Karpas-422 (cell line): ENCODE results near the gene MRTFA. TPM values are rescaled to one million over a fixed set of nuclear protein-coding genes. Genes with fewer than 3 reads are reported as not detected.
A peak's percentile ranks its signal among the peaks of the same experiment; 100 is the strongest.

Experiments used
- DNase-seq: peaks from one replicate; pipeline ENCODE4 v3.0.0-alpha.2; 2015
- H2AFZ ChIP-seq: fragments of 200-600 bp; sonication (generic); 2 replicates; pipeline ENCODE4 v1.6.1; 2014; ENCODE audit warnings: antibody characterized with exemption, low read length, mixed read lengths
- H3K27ac ChIP-seq: fragments of 200-600 bp; sonication (generic); 2 replicates; pipeline ENCODE4 v1.5.1; 2014; ENCODE audit warnings: mild to moderate bottlenecking, low read length, moderate library complexity
- H3K27me3 ChIP-seq: fragments of 200-600 bp; sonication (generic); 2 replicates; pipeline ENCODE4 v1.6.1; 2014; ENCODE audit warnings: low read length, mixed read lengths
- H3K36me3 ChIP-seq: fragments of 200-600 bp; sonication (generic); 2 replicates; pipeline ENCODE4 v1.6.1; 2014; ENCODE audit warnings: low read length, mixed read lengths; ENCODE audit not compliant: insufficient read depth
- H3K4me1 ChIP-seq: fragments of 200-600 bp; sonication (generic); 2 replicates; pipeline ENCODE4 v1.6.1; 2014; ENCODE audit warnings: mild to moderate bottlenecking, low read length, mixed read lengths
- H3K4me2 ChIP-seq: fragments of 200-600 bp; sonication (generic); 2 replicates; pipeline ENCODE4 v1.6.1; 2014; ENCODE audit warnings: low read length, low read depth, mild to moderate bottlenecking; ENCODE audit not compliant: poor library complexity, severe bottlenecking
- H3K4me3 ChIP-seq: fragments of 200-600 bp; sonication (generic); 2 replicates; pipeline ENCODE4 v1.5.1; 2014; ENCODE audit warnings: mild to moderate bottlenecking, antibody characterized with exemption, low read length, mixed read lengths
- H3K79me2 ChIP-seq: fragments of 200-600 bp; sonication (generic); 2 replicates; pipeline ENCODE4 v1.6.1; 2014; ENCODE audit warnings: mild to moderate bottlenecking, low read length, mixed read lengths
- H3K9ac ChIP-seq: fragments of 200-600 bp; sonication (generic); 2 replicates; pipeline ENCODE4 v1.6.0; 2014; ENCODE audit warnings: low read length
- H3K9me2 ChIP-seq: fragments of 200-600 bp; sonication (generic), shearing (Covaris generic); replicated peaks from 2 replicates; pipeline ENCODE4 v1.6.0; 2014; ENCODE audit warnings: mild to moderate bottlenecking, low read length, moderate library complexity; ENCODE audit not compliant: insufficient read depth
- H3K9me3 ChIP-seq: fragments of 300-700, 200-600 bp; sonication (generic); 2 replicates; pipeline ENCODE4 v1.6.1; 2014; ENCODE audit warnings: low read length, mixed read lengths
- H4K20me1 ChIP-seq: fragments of 200-600 bp; sonication (generic); 2 replicates; pipeline ENCODE4 v1.6.1; 2014; ENCODE audit warnings: mild to moderate bottlenecking, antibody characterized with exemption, low read length, low read depth; ENCODE audit not compliant: insufficient read depth
- total RNA-seq: library from RNA; depleted of rRNA; stranded (reverse); fragments of >200 nt; shearing (Covaris generic); gene quantifications from 2 replicates; pipeline ENCODE4 v1.2.3, GENCODE V29; 2014; ENCODE audit warnings: low replicate concordance

The MRTFA gene
- total RNA-seq, 1 experiment from 2014 or later, result 37.2 TPM

GRCh38 chr22:40428796-40429195 lies 207.7 kb downstream of the MRTFA start:
- peaks cover 50% of the 10 kb centered on the region for H3K79me2 ChIP-seq
- H3K4me2 ChIP-seq, result no peak overlapping the region
- no peaks in the 10 kb centered on the region for H3K9me2 ChIP-seq
- H3K9me3 ChIP-seq, result no peaks in the 10 kb centered on the region
- no peaks in the 10 kb centered on the region for H4K20me1 ChIP-seq
- no peak overlapping the region for H3K9ac ChIP-seq
- peaks cover 29% of the 10 kb centered on the region for H3K4me1 ChIP-seq
- no peak for DNase-seq
- peak overlapping the region; percentile 57 for H3K27ac ChIP-seq
- H3K4me3 ChIP-seq, result no peak overlapping the region
- no peaks in the 10 kb centered on the region for H3K27me3 ChIP-seq
- peaks cover 40% of the 10 kb centered on the region for H3K36me3 ChIP-seq
- H2AFZ ChIP-seq, result no peak overlapping the region

- no peak for DNase-seq
- H3K9me3 ChIP-seq, result no peaks in the 10 kb centered on the region
- H3K9me2 ChIP-seq, result no peaks in the 10 kb centered on the region
- no peak overlapping the region for H3K9ac ChIP-seq
- peaks cover 23% of the 10 kb centered on the region; the same call in 1 of the 2 replicates for H3K36me3 ChIP-seq
- H3K4me1 ChIP-seq, result peaks cover 32% of the 10 kb centered on the region
- no peaks in the 10 kb centered on the region for H4K20me1 ChIP-seq
- peak overlapping the region; percentile 35 for H3K27ac ChIP-seq
- peaks cover 32% of the 10 kb centered on the region for H3K79me2 ChIP-seq
- H3K4me2 ChIP-seq, result no peak overlapping the region
- H3K27me3 ChIP-seq, result no peaks in the 10 kb centered on the region
- H2AFZ ChIP-seq, result no peak overlapping the region
- no peak overlapping the region for H3K4me3 ChIP-seq
Measured at GRCh38 chr22:40426594-40427333, 209.8 kb downstream of the MRTFA start.

GRCh38 chr22:40425082-40425481 lies 211.4 kb downstream of the MRTFA start:
- no peaks in the 10 kb centered on the region for H4K20me1 ChIP-seq
- no peaks in the 10 kb centered on the region for H3K27me3 ChIP-seq
- no peak overlapping the region for H3K9ac ChIP-seq
- no peaks in the 10 kb centered on the region for H3K9me2 ChIP-seq
- H3K9me3 ChIP-seq, result no peaks in the 10 kb centered on the region
- peak overlapping the region; percentile 35 for H3K27ac ChIP-seq
- DNase-seq, result no peak
- H3K4me2 ChIP-seq, result no peak overlapping the region
- peaks cover 12% of the 10 kb centered on the region; the same call in 1 of the 2 replicates for H3K36me3 ChIP-seq
- H2AFZ ChIP-seq, result no peak overlapping the region
- no peak overlapping the region for H3K4me3 ChIP-seq
- peaks cover 25% of the 10 kb centered on the region for H3K79me2 ChIP-seq
- H3K4me1 ChIP-seq, result peaks cover 29% of the 10 kb centered on the region

- H2AFZ ChIP-seq, result no peak overlapping the region
- H3K9me3 ChIP-seq, result no peaks in the 10 kb centered on the region
- H3K27me3 ChIP-seq, result no peaks in the 10 kb centered on the region
- DNase-seq, result no peak
- H3K27ac ChIP-seq, result peak overlapping the region; percentile 43; the same call in 1 of the 2 replicates
- no peak overlapping the region for H3K4me2 ChIP-seq
- no peak overlapping the region for H3K9ac ChIP-seq
- peaks cover 32% of the 10 kb centered on the region for H3K4me1 ChIP-seq
- H3K79me2 ChIP-seq, result peaks cover 19% of the 10 kb centered on the region
- H3K4me3 ChIP-seq, result no peak overlapping the region
- no peaks in the 10 kb centered on the region for H4K20me1 ChIP-seq
- no peaks in the 10 kb centered on the region for H3K9me2 ChIP-seq
- peaks cover 3% of the 10 kb centered on the region; the same call in 1 of the 2 replicates for H3K36me3 ChIP-seq
Measured at GRCh38 chr22:40423882-40424640, 212.5 kb downstream of the MRTFA start.

- Histone ChIP-seq H3K9me2 (no peaks in the 10 kb centered on the region), H3K4me2 (no peak overlapping the region), H4K20me1 (no peaks in the 10 kb centered on the region), H3K36me3 (no peaks in the 10 kb centered on the region; the same call in 1 of the 2 replicates), H3K79me2 (peaks cover 15% of the 10 kb centered on the region), H3K27ac (peak overlapping the region; percentile 100; the same call in 1 of the 2 replicates), H3K27me3 (no peaks in the 10 kb centered on the region), H3K9ac (no peak overlapping the region), H3K4me1 (peaks cover 39% of the 10 kb centered on the region), H2AFZ (no peak overlapping the region), H3K9me3 (no peaks in the 10 kb centered on the region), H3K4me3 (no peak overlapping the region)
- no peak for DNase-seq
Measured at GRCh38 chr22:40423310-40423688, 213.2 kb downstream of the MRTFA start.

GRCh38 chr22:40422558-40423309 lies 213.8 kb downstream of the MRTFA start:
- no peak overlapping the region for H3K4me3 ChIP-seq
- H4K20me1 ChIP-seq, result no peaks in the 10 kb centered on the region
- no peak overlapping the region for H2AFZ ChIP-seq
- peaks cover 2% of the 10 kb centered on the region; the same call in 1 of the 2 replicates for H3K36me3 ChIP-seq
- H3K9me3 ChIP-seq, result no peaks in the 10 kb centered on the region
- H3K4me1 ChIP-seq, result peaks cover 45% of the 10 kb centered on the region
- H3K4me2 ChIP-seq, result no peak overlapping the region
- no peaks in the 10 kb centered on the region for H3K9me2 ChIP-seq
- no peak for DNase-seq
- H3K79me2 ChIP-seq, result peaks cover 11% of the 10 kb centered on the region
- H3K9ac ChIP-seq, result peak overlapping the region; percentile 13; the same call in 1 of the 2 replicates
- H3K27ac ChIP-seq, result peak overlapping the region; percentile 100
- no peaks in the 10 kb centered on the region for H3K27me3 ChIP-seq

- Histone ChIP-seq H3K9me2 (no peaks in the 10 kb centered on the region), H3K9me3 (no peaks in the 10 kb centered on the region), H4K20me1 (no peaks in the 10 kb centered on the region), H2AFZ (no peak overlapping the region), H3K4me3 (no peak overlapping the region), H3K79me2 (peaks cover 5% of the 10 kb centered on the region), H3K4me1 (peaks cover 51% of the 10 kb centered on the region), H3K4me2 (no peak overlapping the region), H3K9ac (no peak overlapping the region), H3K27me3 (no peaks in the 10 kb centered on the region), H3K27ac (peak overlapping the region; percentile 100), H3K36me3 (peaks cover 7% of the 10 kb centered on the region; the same call in 1 of the 2 replicates)
- no peak for DNase-seq
Measured at GRCh38 chr22:40421941-40422340, 214.6 kb downstream of the MRTFA start.

GRCh38 chr22:40421082-40421350 lies 215.5 kb downstream of the MRTFA start:
- peaks cover 60% of the 10 kb centered on the region for H3K4me1 ChIP-seq
- no peak overlapping the region for H3K4me2 ChIP-seq
- no peak for DNase-seq
- H3K36me3 ChIP-seq, result peaks cover 16% of the 10 kb centered on the region
- no peaks in the 10 kb centered on the region; the same call in 1 of the 2 replicates for H3K79me2 ChIP-seq
- H3K4me3 ChIP-seq, result no peak overlapping the region
- H3K9ac ChIP-seq, result no peak overlapping the region
- H3K27me3 ChIP-seq, result no peaks in the 10 kb centered on the region
- no peaks in the 10 kb centered on the region for H3K9me3 ChIP-seq
- no peaks in the 10 kb centered on the region for H4K20me1 ChIP-seq
- H2AFZ ChIP-seq, result no peak overlapping the region
- peak overlapping the region; percentile 100 for H3K27ac ChIP-seq
- no peaks in the 10 kb centered on the region for H3K9me2 ChIP-seq
